Esophagus squamous epithelium (tissue), 4 donors: ENCODE measurements around the gene TBC1D23.

Experiments used
- POLR2A ChIP-seq, 4 donors: fragments of 450-650 bp; IDR thresholded peaks; one replicate each; pipeline ENCODE4 v1.6.1; 2017; ENCODE audit warnings: antibody characterized with exemption in 4 of 4, mild to moderate bottlenecking in 4 of 4, moderate library complexity in 3 of 4
- TF ChIP-seq, protein P1 (sequence below), 6 experiments: fragments of 450-650 bp in 4 of 6; fragments of 200-600 bp in 2 of 6; sonication (generic) in 2 of 6; IDR thresholded peaks; one replicate each; pipeline ENCODE4 v1.5.1; 2016 to 2019; ENCODE audit warnings: antibody characterized with exemption in 6 of 6, mild to moderate bottlenecking in 4 of 6, moderate library complexity in 4 of 6

DNA sequence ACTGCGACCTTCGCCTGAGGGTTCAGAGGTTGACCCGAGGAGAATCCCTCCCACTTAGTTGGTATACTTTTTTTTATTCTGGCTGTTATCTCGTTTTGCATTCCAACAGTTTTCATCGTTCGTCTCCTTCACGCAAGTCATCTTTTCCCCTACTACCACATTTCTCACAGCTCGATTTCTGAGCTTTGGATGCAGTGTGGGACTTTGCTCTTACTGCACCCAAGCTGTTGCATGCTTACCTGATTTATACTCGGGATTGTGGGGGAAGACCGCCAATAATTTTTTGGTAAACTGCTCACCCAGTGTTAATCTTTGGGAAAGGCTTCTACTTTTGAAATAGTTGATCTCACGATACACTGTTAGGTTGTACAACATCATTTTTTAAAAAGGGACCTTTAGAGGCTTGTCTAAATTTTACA lies 702 bp downstream of the TBC1D23 start:
- TF ChIP-seq, protein P1, sequence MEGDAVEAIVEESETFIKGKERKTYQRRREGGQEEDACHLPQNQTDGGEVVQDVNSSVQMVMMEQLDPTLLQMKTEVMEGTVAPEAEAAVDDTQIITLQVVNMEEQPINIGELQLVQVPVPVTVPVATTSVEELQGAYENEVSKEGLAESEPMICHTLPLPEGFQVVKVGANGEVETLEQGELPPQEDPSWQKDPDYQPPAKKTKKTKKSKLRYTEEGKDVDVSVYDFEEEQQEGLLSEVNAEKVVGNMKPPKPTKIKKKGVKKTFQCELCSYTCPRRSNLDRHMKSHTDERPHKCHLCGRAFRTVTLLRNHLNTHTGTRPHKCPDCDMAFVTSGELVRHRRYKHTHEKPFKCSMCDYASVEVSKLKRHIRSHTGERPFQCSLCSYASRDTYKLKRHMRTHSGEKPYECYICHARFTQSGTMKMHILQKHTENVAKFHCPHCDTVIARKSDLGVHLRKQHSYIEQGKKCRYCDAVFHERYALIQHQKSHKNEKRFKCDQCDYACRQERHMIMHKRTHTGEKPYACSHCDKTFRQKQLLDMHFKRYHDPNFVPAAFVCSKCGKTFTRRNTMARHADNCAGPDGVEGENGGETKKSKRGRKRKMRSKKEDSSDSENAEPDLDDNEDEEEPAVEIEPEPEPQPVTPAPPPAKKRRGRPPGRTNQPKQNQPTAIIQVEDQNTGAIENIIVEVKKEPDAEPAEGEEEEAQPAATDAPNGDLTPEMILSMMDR (IDR thresholded peaks at IDR 0.05) = no peak
- no peak for TF ChIP-seq POLR2A (IDR thresholded peaks at IDR 0.05)
